ENCODE measurements around the gene JAKMIP3.
A peak's percentile ranks its signal among the peaks of the same experiment; 100 is the strongest.

Gene JAKMIP3

GRCh38 chr10:132065491-132066105 is at the start of gene JAKMIP3:
Gene JAKMIP3 (plus strand): TSS chr10:132065946. CDS start chr10:132104809, 38,863 bp downstream.
- DNase-seq (ENCODE audit: low spot score) = no peak

DNA sequence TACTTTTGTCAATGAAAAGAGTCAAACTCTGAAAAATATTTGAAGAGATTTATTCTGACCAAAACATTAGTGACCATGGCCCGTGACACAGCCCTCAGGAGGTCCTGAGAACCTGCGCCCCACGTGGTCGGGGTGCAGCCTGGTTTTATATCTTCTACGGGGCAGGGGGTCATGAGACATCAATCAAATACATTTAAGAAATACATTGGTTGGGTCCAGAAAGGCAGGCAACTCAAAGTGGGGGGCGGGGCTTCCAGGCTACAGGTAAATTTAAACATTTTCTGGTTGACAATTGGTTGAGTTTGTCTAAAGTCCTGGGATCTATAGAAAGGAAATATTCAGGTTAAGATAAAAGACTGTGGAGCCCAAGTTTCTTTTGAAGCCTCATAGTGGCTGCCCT is 49.2 kb upstream of the JAKMIP3 start:
- no peak for DNase-seq (ENCODE audit: low spot score)

DNA sequence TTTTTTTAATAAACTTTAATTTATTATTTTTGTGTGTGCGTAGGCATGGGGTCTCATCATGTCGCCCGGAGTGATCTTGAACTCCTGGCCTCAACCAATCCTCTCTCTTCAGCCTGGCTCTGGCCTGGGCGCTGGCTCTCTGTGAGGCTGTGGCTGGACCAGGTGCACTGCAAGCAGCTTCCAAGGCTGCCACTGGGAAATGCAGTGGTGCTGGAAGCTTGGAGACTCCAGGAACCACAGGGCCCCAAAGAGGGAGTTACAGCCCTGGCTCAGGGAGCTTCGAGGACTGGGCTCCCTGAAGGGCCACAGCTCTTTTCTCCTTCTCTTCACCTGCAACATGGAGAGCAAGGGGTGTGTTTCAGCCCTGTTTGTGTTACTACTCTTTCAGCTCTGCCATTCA is 47.3 kb upstream of the JAKMIP3 start:
- no peak for DNase-seq (ENCODE audit: low spot score)

DNA sequence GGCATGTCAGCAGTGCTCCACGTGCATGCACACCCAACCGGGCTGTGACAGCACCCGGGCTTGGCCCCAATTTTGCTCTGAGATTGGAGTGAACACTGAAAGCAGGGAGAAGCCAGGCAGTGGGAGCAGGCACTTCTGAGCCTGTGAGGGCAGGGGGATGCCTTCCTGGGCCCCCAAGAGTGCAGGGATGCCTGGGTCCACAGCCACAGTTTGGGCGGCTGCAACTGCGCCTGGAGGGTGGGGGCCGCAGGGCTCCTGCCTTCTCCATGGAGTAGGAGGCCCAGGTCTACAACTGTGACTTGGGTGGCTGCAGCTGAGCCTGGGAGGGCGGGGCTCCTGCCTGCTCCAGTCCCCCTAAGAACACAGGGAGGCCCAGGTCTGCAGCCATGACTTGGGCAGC is 46.4 kb upstream of the JAKMIP3 start:
- no peak for DNase-seq (ENCODE audit: low spot score)

DNA sequence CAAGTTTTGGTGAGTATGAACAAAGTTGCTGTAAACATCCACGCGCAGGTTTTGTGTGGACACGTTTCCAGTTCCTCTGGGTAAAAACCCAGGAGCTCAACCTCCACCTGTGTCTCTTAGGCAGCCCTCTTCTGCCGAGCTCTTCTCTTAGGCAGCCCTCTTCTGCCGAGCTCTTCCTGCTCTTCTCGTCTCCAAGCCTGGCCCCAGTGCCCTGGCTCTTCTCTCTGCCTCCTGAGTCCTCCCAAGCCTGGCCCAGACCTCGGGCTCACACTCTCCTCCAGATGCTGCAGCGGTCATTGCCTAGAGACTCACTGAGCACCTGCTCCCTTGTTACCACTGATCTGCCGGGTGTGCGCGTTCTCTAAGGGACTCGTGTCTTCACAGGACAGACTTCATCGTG is 45.3 kb upstream of the JAKMIP3 start:
- no peak for DNase-seq (ENCODE audit: low spot score)

GRCh38 chr10:132021046-132021445 is 44.7 kb upstream of the JAKMIP3 start:
- no peak for DNase-seq (ENCODE audit: low spot score)

DNA sequence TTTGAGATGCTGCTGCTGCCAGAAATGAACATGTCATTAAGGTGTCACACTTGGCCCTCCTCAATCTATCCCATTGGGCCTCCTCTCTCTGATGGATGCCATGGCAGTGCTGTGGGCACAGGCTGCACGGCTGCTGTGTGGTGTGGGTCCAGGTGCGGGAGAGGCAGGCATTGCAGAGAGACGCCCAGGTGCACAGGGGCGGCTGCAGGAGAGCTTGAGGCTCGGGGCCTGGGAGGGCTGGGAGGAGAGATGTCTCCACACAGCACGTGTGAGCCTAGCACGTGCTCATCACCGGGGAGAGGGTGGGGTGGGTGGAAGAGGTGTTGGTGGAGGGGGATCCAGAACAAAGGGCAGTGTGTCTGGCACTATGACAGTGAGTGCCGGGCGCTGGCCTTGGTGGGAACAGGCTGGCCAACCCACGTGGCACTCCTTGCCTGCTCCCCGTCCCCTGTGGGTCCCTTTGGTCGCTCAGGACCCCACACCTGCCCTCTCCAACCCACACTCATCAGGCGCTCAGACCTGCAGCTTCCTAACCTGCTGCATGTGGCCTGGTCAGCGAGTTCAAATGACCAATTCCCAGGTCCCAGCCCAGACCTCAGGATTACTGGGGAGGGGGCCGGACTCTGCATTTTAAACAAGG is 44.1 kb upstream of the JAKMIP3 start:
- DNase-seq (ENCODE audit: low spot score) = no peak

DNA sequence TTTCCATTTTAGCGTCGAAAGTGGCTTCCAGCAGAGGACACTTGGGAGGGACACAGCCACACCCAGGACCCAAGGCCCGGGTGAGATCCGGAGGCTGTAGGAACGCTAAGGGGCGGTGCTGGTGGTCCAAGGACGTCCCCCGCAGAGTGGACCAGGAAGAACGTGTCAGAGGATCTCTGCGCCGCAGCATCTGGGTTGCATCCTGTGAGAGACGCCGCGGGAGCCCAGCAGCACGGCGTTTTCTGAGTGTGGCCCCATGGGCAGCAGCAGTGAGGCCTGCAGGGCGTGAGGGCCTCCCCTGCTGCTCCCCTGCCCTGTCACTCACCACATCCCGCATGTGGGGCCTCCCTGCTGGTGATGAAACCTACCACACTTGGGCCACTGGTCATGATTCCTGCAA is 43.5 kb upstream of the JAKMIP3 start:
- no peak for DNase-seq (ENCODE audit: low spot score)

DNA sequence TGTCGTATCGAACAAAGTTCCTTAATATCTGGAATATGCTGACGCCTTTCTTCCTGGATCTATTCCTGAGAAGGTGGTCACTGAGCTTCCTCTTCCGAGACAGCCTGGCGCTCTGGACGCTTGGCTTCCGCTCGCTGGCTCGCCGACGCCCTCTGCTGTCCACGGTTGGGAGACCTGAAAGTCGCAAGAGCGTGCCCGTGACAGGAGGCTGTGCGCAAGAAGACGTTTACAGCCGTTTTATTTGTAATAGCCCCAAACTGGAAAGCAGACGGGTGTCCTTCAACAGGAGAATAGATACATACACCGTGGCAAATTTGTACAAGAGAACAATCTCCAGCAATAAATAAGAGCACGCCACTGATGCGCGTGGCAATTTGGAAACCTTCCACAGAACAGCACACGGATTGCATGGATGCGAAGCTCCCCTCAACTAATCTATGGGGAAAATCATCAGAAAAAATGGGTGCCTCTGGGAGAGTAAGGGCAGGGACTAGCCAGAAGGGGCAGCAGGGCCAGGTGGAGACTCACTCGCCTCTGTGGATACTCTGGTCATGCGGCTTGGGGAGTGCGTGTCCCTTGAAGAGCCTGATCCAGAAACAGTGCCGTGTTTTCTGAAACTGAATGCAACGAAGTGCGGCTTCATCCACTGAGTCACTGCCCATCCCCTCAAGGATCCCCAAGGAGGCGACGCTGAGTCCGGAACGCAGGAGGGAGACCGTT is 42.5 kb upstream of the JAKMIP3 start:
- peak; percentile 74 for DNase-seq (ENCODE audit: low spot score)

GRCh38 chr10:132027423-132027983 is 38.2 kb upstream of the JAKMIP3 start:
- no peak for DNase-seq (ENCODE audit: low spot score)

GRCh38 chr10:132028706-132029105 is 37.0 kb upstream of the JAKMIP3 start:
- DNase-seq (ENCODE audit: low spot score) = no peak

- DNase-seq (ENCODE audit: low spot score) = no peak
Measured at GRCh38 chr10:132030898-132031463, 34.8 kb upstream of the JAKMIP3 start.

GRCh38 chr10:132033632-132034031 is 32.1 kb upstream of the JAKMIP3 start:
- DNase-seq (ENCODE audit: low spot score) = no peak

DNA sequence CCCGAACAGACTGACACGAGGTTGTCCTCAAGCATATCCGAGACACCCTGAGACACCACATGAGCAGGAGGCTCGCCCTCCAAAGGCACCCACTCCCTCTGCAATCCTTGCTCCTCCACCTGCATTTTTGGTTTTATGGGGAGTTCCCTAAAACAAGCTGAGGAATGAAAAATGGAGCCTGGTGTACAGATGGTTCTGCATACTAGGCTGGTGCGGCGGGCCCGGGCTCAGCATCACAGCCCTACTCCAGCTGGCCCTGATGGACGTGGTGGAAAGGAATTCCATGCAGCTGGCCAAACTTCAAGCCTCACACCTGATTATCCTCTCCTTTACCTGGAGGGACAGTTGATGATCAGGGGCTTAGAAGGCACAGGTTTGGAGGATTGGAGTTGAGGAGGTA is 30.3 kb upstream of the JAKMIP3 start:
- DNase-seq (ENCODE audit: low spot score) = no peak

- DNase-seq (ENCODE audit: low spot score) = no peak
Measured at GRCh38 chr10:132036153-132036886, 29.4 kb upstream of the JAKMIP3 start.

- no peak for DNase-seq (ENCODE audit: low spot score)
Measured at GRCh38 chr10:132036887-132037675, 28.7 kb upstream of the JAKMIP3 start.

GRCh38 chr10:132037676-132037975 is 28.1 kb upstream of the JAKMIP3 start:
- no peak for DNase-seq (ENCODE audit: low spot score)

GRCh38 chr10:132039371-132039770 is 26.4 kb upstream of the JAKMIP3 start:
- DNase-seq (ENCODE audit: low spot score) = no peak

GRCh38 chr10:132040046-132040445 is 25.7 kb upstream of the JAKMIP3 start:
- DNase-seq (ENCODE audit: low spot score) = no peak

- no peak for DNase-seq (ENCODE audit: low spot score)
Measured at GRCh38 chr10:132041340-132041739, 24.4 kb upstream of the JAKMIP3 start.

Data from CD4-positive, alpha-beta T cell treated with Interleukin-2 at 100 ng/mL for 4 hours (primary cell).